NOMO-1 treated with DMSO at 0.1 percent for 48 hours (cell line): ENCODE results near the gene LRRC15.

Experiments
- DNase-seq: peaks from one replicate; lab custom pipeline; 2025; ENCODE audit not compliant: unreplicated experiment; lab: John Stamatoyannopoulos, UW

LRRC15 gene

DNA sequence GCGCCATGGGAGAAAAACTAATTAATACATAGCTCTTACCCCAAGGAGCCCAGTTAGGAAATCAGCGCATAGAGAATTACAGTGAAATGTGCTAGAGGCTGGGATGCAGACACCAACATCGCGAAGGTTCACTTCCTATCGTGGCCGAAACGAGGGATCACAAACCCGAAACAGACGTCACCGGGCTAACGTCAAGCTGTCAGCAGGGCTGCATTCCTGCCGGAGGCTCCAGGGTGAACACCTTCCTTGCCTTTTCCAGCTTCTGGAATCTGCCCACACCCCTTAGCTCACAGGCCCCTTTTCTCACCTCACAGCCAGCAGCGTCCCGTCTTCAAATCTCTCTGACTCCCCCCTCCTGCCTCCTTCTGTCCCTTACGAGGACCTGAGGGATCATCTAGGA is 16.5 kb upstream of the LRRC15 start:
- DNase-seq: no peak

DNA sequence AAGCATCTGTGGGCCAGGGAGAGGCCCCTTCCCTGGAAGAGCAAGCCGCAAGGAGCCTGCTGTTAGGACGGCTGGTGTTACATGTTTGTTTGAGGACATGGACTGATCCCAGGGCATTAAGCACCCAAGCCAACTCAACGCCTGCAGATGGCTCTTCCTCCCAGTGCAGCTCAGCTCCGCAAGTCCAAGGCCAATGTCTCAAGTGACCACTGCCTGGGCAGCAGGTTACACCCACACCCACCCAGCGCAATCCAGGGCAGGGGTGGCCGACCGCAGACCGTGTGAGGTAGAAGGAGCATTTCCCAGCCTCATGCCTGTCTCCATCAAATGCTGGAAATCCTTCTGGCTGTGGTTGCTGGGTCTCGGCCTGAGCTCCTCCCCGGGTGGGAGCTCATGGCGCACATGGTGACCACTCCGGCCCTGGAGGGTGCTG is 15.0 kb upstream of the LRRC15 start:
- no peak for DNase-seq

DNA sequence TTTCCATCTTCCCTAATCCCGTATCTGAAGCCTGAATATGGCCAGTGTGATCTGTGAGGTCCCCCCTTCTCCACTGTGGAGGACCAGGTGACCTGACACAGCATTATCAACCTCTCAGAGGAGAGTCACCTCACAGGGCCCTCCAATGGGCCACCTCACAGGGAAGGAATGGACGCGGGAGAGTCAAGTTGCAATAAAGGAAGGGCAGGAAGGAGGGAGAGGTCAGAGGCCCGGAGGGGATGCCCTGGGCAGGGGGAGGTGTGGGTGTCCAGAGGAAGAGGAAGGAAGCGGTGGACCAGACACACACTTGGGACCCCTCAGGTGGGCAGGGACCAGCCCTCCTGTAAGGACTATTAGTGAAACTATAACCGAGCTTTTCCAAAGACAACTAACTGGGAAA is 14.6 kb upstream of the LRRC15 start:
- DNase-seq: no peak

DNA sequence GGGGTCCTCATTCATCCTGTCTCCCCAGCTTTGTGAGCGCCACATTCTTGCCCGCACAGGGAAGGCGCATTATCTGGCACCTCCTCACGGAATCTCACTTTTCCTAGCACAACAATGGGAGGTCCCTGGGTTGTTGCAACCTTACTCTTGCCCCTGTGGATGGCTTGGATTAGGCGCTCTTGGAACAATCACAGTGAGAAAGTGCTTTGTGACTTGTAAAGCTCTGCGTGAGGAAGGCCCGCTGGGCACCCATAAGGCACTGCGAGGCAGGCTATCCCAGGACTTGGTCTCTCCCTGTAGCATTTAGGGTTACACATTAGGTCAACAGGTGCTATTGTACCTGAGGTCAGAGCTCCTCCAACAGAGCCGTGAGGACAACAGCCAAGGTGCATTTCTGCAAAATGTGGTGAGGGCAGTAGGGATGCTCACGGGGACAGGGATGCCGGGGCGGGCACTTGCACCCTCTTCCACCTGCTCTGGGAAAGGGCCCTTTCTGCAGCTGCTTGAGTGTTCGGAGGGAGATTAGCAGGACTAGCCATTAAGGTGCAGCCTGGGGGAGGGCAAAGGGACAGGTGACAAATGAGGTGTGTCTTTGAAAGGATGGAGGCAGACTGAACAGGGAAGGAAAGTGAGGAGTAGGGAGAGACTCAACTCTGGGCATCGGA is 13.9 kb upstream of the LRRC15 start:
- DNase-seq: no peak

DNA sequence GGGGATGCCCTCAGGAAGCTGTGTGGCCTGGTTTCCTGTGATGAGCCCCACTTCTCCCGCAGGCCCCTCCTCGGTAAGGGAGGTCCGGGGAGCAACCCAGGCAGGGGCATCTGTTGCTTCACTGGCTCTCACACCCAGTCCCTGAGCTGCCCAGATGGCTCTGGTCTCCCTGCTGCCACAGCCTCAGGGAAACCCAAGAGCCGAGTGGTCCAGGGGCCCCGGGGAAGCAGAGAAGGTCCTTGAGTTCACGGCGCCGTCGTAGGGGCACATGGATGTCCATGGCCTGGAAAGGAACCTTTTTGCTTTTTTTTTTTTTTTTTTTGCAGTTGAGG is 13.3 kb upstream of the LRRC15 start:
- no peak for DNase-seq

DNA sequence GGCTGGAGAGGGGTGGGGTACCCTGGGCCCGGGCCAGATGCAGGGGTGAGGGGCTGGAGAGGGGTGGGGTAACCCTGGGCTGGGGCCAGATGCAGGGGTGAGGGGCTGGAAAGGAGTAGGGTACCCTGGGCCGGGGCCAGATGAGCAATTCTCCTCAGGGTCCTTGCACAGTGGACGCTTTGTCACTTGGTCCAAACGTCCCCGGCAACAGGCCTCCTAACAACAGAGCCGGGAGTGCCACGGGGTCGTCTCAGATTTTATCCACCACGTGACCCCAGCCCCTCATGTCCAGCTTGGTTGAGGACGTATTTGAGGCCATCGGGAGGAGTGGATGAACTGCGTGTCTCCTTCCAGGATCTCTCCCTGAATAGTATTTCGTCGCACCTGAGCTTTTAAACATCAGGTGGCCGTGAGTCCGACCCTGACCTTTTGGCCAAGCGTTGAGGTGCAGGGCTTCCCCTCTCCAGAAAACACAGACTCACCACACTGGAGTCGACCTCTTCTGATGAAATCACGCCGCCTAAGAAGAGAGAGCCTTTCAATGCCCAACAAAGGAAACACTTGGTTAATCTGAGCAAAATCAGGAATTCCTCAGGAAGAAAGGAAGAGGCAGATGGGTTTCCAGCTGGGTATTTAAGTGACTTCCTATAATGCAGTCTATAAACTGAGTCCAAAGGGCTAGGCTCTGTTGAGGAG is 12.8 kb upstream of the LRRC15 start:
- DNase-seq: no peak

DNA sequence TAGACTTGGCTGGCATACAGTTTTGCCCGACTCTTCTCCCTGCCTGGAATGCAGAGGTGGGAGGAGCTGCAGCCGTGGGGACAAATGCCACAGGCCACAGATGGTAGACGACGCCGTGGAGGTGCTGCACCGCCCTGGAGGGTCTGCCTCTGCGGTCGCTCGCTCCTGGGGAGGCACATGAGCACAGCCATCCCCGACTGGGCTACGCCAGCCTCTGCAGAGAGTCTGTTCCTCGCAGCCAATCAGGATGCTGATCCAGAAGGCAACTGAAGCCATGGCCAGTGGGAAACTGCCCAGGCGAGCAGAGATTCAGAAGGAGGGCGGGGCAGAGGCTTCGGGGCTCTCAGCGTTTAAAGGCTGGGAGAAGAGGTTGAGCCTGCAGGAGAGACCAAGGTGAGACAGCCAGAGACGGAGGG is 11.9 kb upstream of the LRRC15 start:
- no peak for DNase-seq

DNA sequence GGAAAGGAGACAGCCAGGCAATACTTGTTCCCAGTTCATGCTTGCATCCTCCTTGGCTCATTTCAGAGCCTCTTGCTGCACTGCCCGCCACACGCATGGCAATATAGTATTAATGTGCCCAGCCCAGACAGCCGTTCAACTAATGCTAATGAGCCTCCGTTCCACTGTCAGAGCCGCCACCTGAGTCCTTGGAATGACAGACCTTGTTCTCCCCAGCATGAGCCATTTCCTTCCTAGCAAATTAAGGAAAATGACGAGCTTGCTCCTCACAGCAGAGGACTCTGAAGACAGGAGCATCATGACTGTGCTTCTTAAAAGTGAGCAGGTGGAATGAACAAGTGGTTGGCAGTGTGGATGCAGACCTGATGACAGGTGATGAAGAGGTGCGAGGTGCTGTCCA is 10.8 kb upstream of the LRRC15 start:
- no peak for DNase-seq

DNA sequence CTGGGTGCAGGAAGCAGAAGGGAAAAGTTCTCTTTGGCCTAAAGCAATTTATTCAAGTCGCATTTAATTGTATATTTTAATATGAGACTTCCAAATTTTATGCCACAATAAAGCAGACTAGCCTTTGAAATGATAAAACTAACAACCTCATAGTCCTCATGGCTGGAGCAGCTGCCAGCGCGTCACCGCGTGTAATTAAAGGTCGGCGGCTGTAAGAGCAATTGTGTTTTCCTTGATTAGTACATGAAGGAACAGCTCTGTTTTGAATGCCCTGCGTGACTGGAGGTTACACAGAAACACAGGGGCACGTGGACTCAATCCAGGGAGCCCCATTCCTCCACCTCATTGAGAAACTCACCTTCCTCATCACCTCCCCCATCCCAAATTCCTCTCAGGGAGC is 10.1 kb upstream of the LRRC15 start:
- no peak for DNase-seq

DNA sequence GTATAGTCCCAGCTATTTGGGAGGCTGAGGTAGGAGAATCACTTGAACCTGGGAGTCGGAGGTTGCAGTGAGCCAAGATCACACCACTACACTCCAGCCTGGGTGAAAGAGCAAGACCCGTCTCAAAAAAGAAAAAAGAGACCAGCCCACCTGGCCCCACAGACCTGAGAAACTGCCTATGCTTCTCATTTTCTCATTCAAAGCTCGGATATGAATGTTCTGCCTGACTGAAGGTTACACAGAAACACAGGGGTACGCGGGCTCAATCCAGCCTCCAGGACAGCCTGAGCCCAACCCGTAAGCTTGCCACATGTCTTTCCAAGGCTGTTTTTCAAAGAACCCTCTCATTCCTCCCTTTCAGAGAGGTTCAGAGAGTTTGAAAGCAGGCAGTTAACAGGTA is 9.7 kb upstream of the LRRC15 start:
- no peak for DNase-seq

DNA sequence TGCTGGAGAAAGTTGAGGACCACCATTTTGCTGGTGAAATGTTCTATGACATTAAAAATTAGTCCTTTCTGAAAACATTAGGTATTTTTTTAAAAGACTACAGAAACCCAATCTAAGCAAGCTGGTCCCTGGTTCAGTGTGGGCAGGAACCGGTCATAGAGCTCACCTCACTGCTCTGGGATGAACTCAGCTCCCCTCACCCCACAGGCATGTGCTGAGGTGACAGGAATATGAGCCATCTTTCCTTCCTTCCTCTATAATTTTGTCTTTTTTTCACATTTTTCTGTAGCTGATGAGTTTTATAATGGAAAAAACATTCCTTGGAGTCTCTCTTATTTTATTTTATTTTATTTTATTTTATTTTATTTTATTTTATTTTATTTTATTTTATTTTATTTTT is 8.2 kb upstream of the LRRC15 start:
- DNase-seq: no peak

DNA sequence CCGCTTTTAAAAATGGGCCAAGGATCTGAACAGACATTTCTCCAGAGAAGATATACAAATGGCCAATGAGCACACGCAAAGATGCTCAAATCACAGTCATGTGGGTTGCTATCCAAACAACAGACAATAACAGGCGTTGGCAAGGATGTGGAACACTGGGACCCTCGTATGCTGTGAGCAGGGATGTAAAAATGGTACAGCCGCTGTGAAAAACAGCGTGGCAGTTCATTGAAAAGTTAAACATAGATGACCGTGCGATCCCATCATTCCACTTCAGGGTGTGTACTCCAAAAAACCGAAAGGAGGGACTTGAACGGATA is 6.7 kb upstream of the LRRC15 start:
- no peak for DNase-seq

DNA sequence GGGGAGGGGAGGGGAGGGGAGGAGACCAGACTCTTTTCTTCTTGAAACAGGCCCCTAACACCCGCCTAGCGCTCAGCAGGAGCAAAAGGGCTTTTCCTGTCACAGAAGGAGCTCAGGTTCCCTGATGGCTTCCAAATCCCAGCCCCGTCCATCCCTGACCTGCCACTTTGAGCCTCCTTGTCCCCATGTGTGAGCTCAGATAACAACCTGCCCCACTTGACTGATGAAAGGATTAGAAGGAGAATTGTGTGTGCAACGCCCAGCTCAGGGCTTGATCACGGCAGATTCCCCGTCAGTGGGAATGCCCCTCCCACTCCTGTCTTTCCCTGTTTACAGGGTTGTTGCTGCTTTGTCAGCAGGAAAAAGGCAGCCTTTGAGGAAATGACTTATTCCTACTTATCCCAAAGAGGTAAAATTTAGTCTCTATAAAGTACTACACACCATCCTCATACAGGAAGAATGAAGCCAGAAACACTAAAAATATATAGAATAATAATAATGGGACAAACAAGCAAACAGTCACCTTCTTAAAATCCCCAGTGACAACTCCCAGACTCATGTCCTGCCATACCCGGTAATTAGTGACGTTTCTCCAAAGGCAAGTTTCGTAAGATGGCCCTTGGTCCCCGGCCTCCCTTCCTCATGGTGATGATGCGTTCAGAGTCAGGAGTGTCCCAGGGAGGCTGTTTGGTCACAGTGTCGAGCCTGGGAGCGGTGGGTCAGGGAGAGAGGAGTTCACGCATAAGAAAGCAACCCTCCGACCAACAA is 6.1 kb upstream of the LRRC15 start:
- no peak for DNase-seq

DNA sequence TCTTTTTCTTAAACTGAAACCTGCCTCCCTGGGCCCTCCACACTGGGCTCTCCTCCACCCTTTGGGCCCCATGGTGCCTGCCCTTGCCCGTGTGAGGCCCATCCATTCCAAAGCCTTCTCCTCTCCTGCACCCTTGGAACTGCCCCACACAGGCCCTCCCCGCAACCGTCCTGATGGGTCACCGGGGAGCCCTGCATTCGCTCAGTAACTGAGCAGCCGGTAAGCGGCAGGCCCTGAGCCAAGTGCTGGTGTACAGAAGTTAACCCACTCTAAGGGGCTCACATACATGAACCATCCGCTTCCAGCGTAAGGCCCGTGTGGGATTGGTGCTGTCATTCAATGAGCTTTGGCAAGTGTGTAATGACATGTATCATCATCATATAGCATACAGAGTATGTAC is 5.4 kb upstream of the LRRC15 start:
- DNase-seq: no peak

DNA sequence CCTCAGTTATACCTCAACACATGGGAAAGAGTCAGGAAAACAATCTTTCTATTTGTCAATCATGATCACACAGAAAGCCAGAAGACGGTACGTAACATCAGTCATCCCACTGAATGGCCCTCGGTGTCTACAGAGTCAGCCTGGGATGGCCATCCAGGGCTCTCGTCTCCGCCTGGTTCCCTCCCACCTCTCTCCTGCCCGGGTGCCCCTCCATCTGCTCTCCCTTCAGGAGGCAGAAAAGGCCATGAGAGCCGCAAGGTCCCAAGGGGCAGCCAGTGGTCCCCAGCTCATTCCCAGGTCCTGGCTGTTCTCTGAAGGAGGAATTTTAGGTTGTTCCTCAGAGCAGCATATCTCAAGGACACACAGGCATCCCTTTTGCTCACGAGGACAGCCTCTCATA is 4.4 kb upstream of the LRRC15 start:
- no peak for DNase-seq

DNA sequence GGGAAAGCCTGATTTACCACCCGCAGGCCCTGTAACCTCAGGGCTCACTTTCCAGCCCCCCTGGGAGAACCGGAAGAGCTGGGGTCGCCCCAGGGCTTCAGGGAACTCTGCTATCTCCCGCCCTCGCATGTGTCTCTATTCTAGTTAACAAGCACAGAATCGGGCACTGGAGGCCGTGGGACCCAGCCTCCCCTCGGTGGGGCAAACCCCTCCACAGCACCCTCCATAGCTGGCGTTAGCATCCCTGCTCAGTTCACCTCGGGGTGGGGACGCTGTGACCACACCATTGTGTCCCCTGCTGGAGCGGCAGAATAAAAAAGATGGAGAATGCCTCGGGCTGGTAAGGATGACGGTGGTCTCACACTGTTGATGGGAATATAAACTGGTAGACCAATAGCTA is 3.5 kb upstream of the LRRC15 start:
- DNase-seq: no peak

DNA sequence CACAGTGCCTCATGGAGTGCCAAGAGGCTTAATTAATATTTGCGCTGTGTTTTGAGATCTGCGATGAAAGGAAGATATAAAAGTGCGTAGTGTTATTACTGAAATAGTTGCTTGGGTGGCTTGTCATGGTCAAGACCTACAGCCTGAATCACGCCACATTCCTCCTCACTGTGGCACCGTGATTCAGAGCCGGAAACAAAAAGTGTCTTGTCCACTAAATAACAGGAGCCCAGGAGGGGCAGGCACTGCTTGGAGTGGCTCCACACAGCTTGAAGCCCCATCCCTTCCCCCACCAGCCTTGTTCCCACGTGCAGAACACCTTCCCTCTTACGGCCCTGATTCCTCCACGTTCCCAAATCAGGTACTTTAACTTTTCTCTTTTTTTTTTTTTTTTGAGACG is 1.2 kb upstream of the LRRC15 start:
- no peak for DNase-seq

DNA sequence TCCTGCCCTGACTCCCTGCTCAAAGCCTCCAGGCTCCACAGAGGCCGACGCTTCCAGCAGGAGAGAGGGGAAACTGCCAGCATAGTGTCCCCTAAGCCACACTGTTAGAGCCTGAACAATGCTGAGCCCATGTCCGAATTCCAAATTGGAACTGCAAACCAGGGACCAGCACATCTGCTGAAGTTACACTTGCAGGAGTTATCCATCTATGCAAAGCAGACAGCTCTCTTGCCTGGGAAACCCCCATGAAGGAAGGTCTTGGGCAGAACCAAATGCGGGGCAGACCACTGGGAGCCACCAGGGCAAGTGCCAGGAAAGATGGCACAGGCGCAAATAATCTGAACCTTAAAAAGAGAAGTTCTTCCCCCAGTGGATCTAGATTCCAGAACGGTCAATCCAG is 625 bp downstream of the LRRC15 start:
- DNase-seq: no peak

DNA sequence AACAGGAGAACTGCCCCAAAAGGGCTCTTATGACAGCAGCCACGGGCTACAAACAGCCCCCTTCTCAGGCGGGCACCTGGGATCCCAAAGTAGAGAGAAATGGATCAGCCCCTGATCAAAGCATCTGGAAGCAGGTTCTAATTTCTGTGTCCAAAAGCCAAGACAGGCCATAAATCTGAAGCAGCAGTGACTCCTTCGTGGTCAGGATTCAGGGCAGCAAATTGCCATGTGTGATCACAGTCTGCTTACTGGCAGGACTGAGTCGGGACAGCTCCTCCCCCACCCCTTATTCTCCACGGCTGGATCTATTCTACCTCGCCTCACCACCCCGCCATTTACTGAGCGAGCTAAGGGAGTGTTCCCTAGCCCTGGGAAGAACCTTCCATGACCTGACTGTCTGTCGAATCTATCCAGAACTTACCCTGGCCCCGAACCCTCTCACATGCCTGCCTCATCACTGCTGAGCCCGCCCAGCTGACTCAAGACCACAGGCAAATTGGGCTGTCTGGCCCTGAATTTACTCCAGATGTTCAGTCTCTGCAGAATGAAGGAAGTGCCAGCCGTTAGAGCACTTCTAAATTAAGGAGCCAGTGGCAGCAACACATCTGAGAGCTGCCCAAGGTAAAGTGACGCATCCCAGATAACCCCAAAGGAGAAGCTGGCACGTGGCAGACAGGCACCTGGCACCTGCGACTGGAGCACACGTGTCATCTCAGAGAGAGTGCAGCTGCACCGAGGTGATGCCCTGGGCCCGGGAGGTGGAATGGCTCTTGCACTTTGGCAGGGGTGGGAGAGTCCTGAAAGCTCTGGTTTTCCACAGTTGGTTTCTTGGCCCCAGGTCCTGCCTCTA is 1.3 kb downstream of the LRRC15 start:
- DNase-seq: no peak

DNA sequence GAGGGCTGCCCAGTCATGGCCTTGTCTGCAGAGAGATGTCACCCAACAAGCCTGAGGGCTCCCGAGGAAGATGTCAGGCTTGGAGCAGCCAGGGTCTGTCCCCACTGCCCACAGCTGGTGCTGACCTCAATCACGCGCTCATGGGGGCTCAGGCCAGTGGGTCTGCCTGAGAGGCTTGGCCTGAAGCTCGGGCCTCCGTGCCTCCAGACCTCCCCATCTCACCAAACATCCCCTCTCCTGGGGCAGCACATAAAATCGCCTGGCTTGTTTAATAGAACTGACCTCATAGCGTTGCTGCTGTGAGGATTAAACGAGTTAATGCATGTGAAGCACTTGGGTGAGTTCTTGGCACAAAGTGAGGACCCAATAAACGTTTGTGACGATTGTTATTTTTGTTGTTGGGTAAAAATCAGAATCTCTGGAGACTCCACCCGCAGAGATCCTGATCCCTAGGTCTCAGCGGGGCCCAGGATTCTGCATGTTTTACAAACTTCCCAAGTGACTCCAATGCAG is 3.5 kb downstream of the LRRC15 start:
- DNase-seq: no peak

DNA sequence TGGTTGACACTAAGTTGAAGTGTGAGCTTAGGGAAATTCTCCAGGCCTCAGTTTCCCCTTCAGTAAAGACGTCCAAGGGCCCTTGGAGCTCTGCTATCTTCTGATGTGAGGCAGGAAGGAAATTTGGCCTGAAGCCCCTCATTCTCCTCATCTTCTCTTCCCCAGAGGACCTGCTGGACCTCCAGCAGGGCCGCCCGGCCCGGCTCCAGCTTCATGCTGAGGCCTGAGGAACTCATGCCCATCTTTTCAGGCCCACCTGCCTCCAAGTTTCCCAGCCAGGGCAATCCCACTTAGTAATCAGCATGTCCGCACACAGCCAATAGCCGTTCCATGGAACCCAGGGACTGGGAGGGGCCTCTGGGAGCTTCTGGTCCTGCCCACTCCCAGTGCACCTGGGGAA is 4.0 kb downstream of the LRRC15 start:
- DNase-seq: no peak
